NCI-H748 (cell line): ENCODE data around the gene TMEM222.
"Not testable (repeated sequence)": the region's sequence is repeated elsewhere in the genome, so short reads cannot be mapped to it uniquely, and the experiment has no call there.

Experiments
- DNase-seq: peaks from one replicate; lab custom pipeline; 2025; ENCODE audit not compliant: unreplicated experiment; lab: John Stamatoyannopoulos, UW

The TMEM222 gene

GRCh38 chr1:27377760-27378495 lies 56.0 kb downstream of the TMEM222 start:
- no peak for DNase-seq

- DNase-seq = no peak
Measured at GRCh38 chr1:27379564-27380122, 57.7 kb downstream of the TMEM222 start.

GRCh38 chr1:27380224-27380623 lies 58.3 kb downstream of the TMEM222 start:
- DNase-seq = no peak

GRCh38 chr1:27380766-27381733 lies 59.1 kb downstream of the TMEM222 start:
- DNase-seq = no peak

GRCh38 chr1:27381969-27382762 lies 60.2 kb downstream of the TMEM222 start:
- no peak for DNase-seq

- peak; percentile 51 for DNase-seq
Measured at GRCh38 chr1:27383039-27383605, 61.2 kb downstream of the TMEM222 start, which contains the start of gene CD164L2. Gene CD164L2 (minus strand): TSS chr1:27383333. CDS start chr1:27383239, 94 bp downstream.

- DNase-seq = no peak
Measured at GRCh38 chr1:27383661-27384060, 61.7 kb downstream of the TMEM222 start.

GRCh38 chr1:27384797-27385196 lies 62.8 kb downstream of the TMEM222 start:
- DNase-seq = not testable (repeated sequence)
